ENCODE data around the gene SASH1.
"Not testable (repeated sequence)": the region's sequence is repeated elsewhere in the genome, so short reads cannot be mapped to it uniquely, and the experiment has no call there.

The SASH1 gene

GRCh38 chr6:148328876-148329555, 13.6 kb upstream of the SASH1 start:
- DNase-seq (ENCODE audit: low read depth, low spot score) = no peak

- no peak for DNase-seq (ENCODE audit: low read depth, low spot score)
Measured at GRCh38 chr6:148329596-148330381, 12.8 kb upstream of the SASH1 start.

GRCh38 chr6:148332088-148332487, 10.6 kb upstream of the SASH1 start:
- no peak for DNase-seq (ENCODE audit: low read depth, low spot score)

GRCh38 chr6:148336901-148337300, 5.7 kb upstream of the SASH1 start:
- no peak for DNase-seq (ENCODE audit: low read depth, low spot score)

- no peak for DNase-seq (ENCODE audit: low read depth, low spot score)
Measured at GRCh38 chr6:148339766-148340165, 2.9 kb upstream of the SASH1 start.

- no peak for DNase-seq (ENCODE audit: low read depth, low spot score)
Measured at GRCh38 chr6:148340586-148341297, 1.9 kb upstream of the SASH1 start.

- DNase-seq (ENCODE audit: low read depth, low spot score) = no peak
Measured at GRCh38 chr6:148342100-148342349, 613 bp upstream of the SASH1 start.

- DNase-seq (ENCODE audit: low read depth, low spot score) = no peak
Measured at GRCh38 chr6:148343047-148343782, 577 bp downstream of the SASH1 start.

GRCh38 chr6:148345176-148345575, 2.5 kb downstream of the SASH1 start:
- no peak for DNase-seq (ENCODE audit: low read depth, low spot score)

GRCh38 chr6:148345578-148345977, 2.9 kb downstream of the SASH1 start:
- DNase-seq (ENCODE audit: low read depth, low spot score) = no peak

GRCh38 chr6:148346681-148347440, 4.2 kb downstream of the SASH1 start:
- DNase-seq (ENCODE audit: low read depth, low spot score) = no peak

- DNase-seq (ENCODE audit: low read depth, low spot score) = no peak
Measured at GRCh38 chr6:148347441-148348054, 4.9 kb downstream of the SASH1 start.

GRCh38 chr6:148348335-148348734, 5.7 kb downstream of the SASH1 start:
- DNase-seq (ENCODE audit: low read depth, low spot score) = no peak

- no peak for DNase-seq (ENCODE audit: low read depth, low spot score)
Measured at GRCh38 chr6:148348778-148349177, 6.1 kb downstream of the SASH1 start.

- DNase-seq (ENCODE audit: low read depth, low spot score) = no peak
Measured at GRCh38 chr6:148349466-148349865, 6.8 kb downstream of the SASH1 start.

- no peak for DNase-seq (ENCODE audit: low read depth, low spot score)
Measured at GRCh38 chr6:148351309-148351708, 8.7 kb downstream of the SASH1 start.

GRCh38 chr6:148352421-148352820, 9.8 kb downstream of the SASH1 start:
- not testable (repeated sequence) for DNase-seq (ENCODE audit: low read depth, low spot score)

- DNase-seq (ENCODE audit: low read depth, low spot score) = no peak
Measured at GRCh38 chr6:148358196-148358785, 15.7 kb downstream of the SASH1 start.

- no peak for DNase-seq (ENCODE audit: low read depth, low spot score)
Measured at GRCh38 chr6:148359228-148359627, 16.6 kb downstream of the SASH1 start.

GRCh38 chr6:148364056-148364824, 21.6 kb downstream of the SASH1 start:
- no peak for DNase-seq (ENCODE audit: low read depth, low spot score)

All from brain pericyte (primary cell).